Stimulated activated CD4-positive, alpha-beta T cell treated with anti-CD3 and anti-CD28 coated beads, Interleukin-4, amount 100 ng/mL, for 48 hours (primary cell): ENCODE data around the gene GCSH.

Source experiments
- DNase-seq, 2 donors: peaks; one replicate each; pipeline ENCODE4 v3.0.0-alpha.2; 2020; ENCODE audit warnings: low read depth in 2 of 2

GCSH gene

GRCh38 chr16:81105946-81106345, 9.8 kb upstream of the GCSH start:
- DNase-seq: no peak

- DNase-seq: no peak
Observed at GRCh38 chr16:81101702-81102101, 5.5 kb upstream of the GCSH start.

GRCh38 chr16:81099958-81100357, 3.8 kb upstream of the GCSH start:
- DNase-seq: no peak

GRCh38 chr16:81097230-81097629, 1.0 kb upstream of the GCSH start:
- DNase-seq: no peak

- DNase-seq: no peak
Observed at GRCh38 chr16:81096715-81097208, 567 bp upstream of the GCSH start.

GRCh38 chr16:81095653-81095952, 592 bp downstream of the GCSH start:
- no peak for DNase-seq

GRCh38 chr16:81094771-81095251, 1.4 kb downstream of the GCSH start:
- no peak for DNase-seq

- no peak for DNase-seq
Observed at GRCh38 chr16:81088836-81089235, 7.4 kb downstream of the GCSH start.

- DNase-seq: no peak
Observed at GRCh38 chr16:81081014-81081413, 15.2 kb downstream of the GCSH start.

GRCh38 chr16:81080233-81080632, 16.0 kb downstream of the GCSH start:
- no peak for DNase-seq

- DNase-seq: peak; percentile 97 to 98
Observed at GRCh38 chr16:81077076-81077940, 18.9 kb downstream of the GCSH start, which contains the start of gene C16orf46. Gene C16orf46 (minus strand): TSS chr16:81077238. CDS start chr16:81063955, 13,283 bp downstream.

GRCh38 chr16:81076566-81077075, 19.6 kb downstream of the GCSH start:
- DNase-seq: peak; percentile 89 to 96

GRCh38 chr16:81073560-81074330, 22.4 kb downstream of the GCSH start:
- no peak for DNase-seq

GRCh38 chr16:81071805-81072204, 24.4 kb downstream of the GCSH start:
- DNase-seq: no peak

GRCh38 chr16:81070979-81071378, 25.2 kb downstream of the GCSH start:
- DNase-seq: no peak

- DNase-seq: no peak
Observed at GRCh38 chr16:81069063-81069462, 27.1 kb downstream of the GCSH start.

GRCh38 chr16:81067166-81067565, 29.0 kb downstream of the GCSH start:
- DNase-seq: no peak

- no peak for DNase-seq
Observed at GRCh38 chr16:81066681-81067080, 29.5 kb downstream of the GCSH start.

- DNase-seq: no peak
Observed at GRCh38 chr16:81061871-81062608, 34.2 kb downstream of the GCSH start.

GRCh38 chr16:81061307-81061640, 34.9 kb downstream of the GCSH start:
- DNase-seq: no peak

- no peak for DNase-seq
Observed at GRCh38 chr16:81060576-81061306, 35.5 kb downstream of the GCSH start.
